CD14-positive monocyte (primary cell): ENCODE measurements around the gene NEGR1. TPM values are rescaled to one million over a fixed set of nuclear protein-coding genes. Genes with fewer than 3 reads are reported as not detected.

Experiments
- DNase-seq, 3 donors: peaks; one replicate each; pipeline ENCODE4 v3.0.0-alpha.2; 2011 to 2022
- H2AFZ ChIP-seq: 2 replicates; pipeline ENCODE4 v1.6.0; 2012; ENCODE audit warnings: mild to moderate bottlenecking, low read depth, low read length, inconsistent platforms; ENCODE audit not compliant: insufficient read depth, poor library complexity, severe bottlenecking
- H3K27ac ChIP-seq, 2 donors: 1 replicate in 1 of 2; 2 replicates in 1 of 2; pipeline ENCODE4 v1.5.1; 2012 to 2013; ENCODE audit warnings: low read length in 2 of 2, control low read depth in 1 of 2, inconsistent platforms in 1 of 2, low read depth in 1 of 2, mild to moderate bottlenecking in 1 of 2
- H3K27me3 ChIP-seq, 2 donors: one replicate each; pipeline versions ENCODE4 v1.6.0 to v1.6.1; 2011 to 2013; ENCODE audit warnings: low read length in 2 of 2; ENCODE audit not compliant: control insufficient read depth in 2 of 2, insufficient read depth in 2 of 2
- H3K36me3 ChIP-seq, 2 donors: replicated peaks in 1 of 2; 1 replicate in 1 of 2; 2 replicates in 1 of 2; pipeline versions ENCODE4 v1.5.1 to v1.6.1; 2012 to 2013; ENCODE audit warnings: low read length in 2 of 2, control low read depth in 1 of 2, inconsistent platforms in 1 of 2, mild to moderate bottlenecking in 1 of 2; ENCODE audit not compliant: insufficient read depth in 2 of 2, control insufficient read depth in 1 of 2
- H3K4me1 ChIP-seq, 2 donors: 1 replicate in 1 of 2; 2 replicates in 1 of 2; pipeline versions ENCODE4 v1.5.1 to v1.6.1; 2012 to 2013; ENCODE audit warnings: low read length in 2 of 2, control low read depth in 1 of 2, inconsistent platforms in 1 of 2, mild to moderate bottlenecking in 1 of 2, moderate library complexity in 1 of 2; ENCODE audit not compliant: insufficient read depth in 2 of 2, control insufficient read depth in 1 of 2
- H3K4me2 ChIP-seq: replicated peaks from 2 replicates; pipeline ENCODE3; 2012; ENCODE audit warnings: low read length, moderate library complexity, mild to moderate bottlenecking; ENCODE audit not compliant: poor library complexity, severe bottlenecking; ENCODE audit errors: extremely low read depth
- H3K4me3 ChIP-seq, 3 experiments: fragments of 200-600 bp in 1 of 3; sonication (generic) in 1 of 3; replicated peaks in 1 of 3; 1 replicate in 2 of 3; 2 replicates in 1 of 3; pipeline ENCODE4 v1.5.1; 2011 to 2013; ENCODE audit warnings: low read length in 3 of 3, mild to moderate bottlenecking in 3 of 3, control low read depth in 2 of 3, low read depth in 2 of 3, inconsistent platforms in 1 of 3, moderate library complexity in 1 of 3
- H3K79me2 ChIP-seq: 2 replicates; pipeline ENCODE4 v1.6.0; 2012; ENCODE audit warnings: mild to moderate bottlenecking, control low read depth, inconsistent platforms, low read length, moderate library complexity; ENCODE audit not compliant: insufficient read depth
- H3K9ac ChIP-seq: 2 replicates; pipeline ENCODE4 v1.6.0; 2017; ENCODE audit warnings: low read length, mild to moderate bottlenecking; ENCODE audit not compliant: insufficient read depth, poor library complexity, severe bottlenecking
- H3K9me3 ChIP-seq, 2 donors: replicated peaks in 1 of 2; 1 replicate in 1 of 2; 2 replicates in 1 of 2; pipeline versions ENCODE4 v1.5.1 to v1.6.1; 2012 to 2013; ENCODE audit warnings: low read length in 2 of 2, control low read depth in 1 of 2; ENCODE audit not compliant: control insufficient read depth in 1 of 2, insufficient read depth in 1 of 2
- H4K20me1 ChIP-seq: 2 replicates; pipeline ENCODE4 v1.6.0; 2012; ENCODE audit warnings: mild to moderate bottlenecking, low read length, control low read depth, moderate library complexity; ENCODE audit not compliant: insufficient read depth
- H3K27ac Mint-ChIP-seq, 7 donors: one replicate each; pipeline ENCODE4 v1.8.0; 2020; ENCODE audit warnings: mild to moderate bottlenecking in 7 of 7, mixed read lengths in 7 of 7, moderate library complexity in 6 of 7, inconsistent platforms in 2 of 7
- H3K27me3 Mint-ChIP-seq, 3 donors: one replicate each; pipeline ENCODE4 v1.8.0; 2021 to 2022; ENCODE audit warnings: low read depth in 3 of 3, mild to moderate bottlenecking in 3 of 3, mixed read lengths in 3 of 3, moderate library complexity in 3 of 3, inconsistent platforms in 1 of 3
- H3K36me3 Mint-ChIP-seq, 2 donors: one replicate each; pipeline ENCODE4 v1.8.0; 2020; ENCODE audit warnings: mixed read lengths in 2 of 2, inconsistent platforms in 1 of 2, mild to moderate bottlenecking in 1 of 2
- H3K4me1 Mint-ChIP-seq: one replicate; pipeline ENCODE4 v1.8.0; 2020; ENCODE audit warnings: mild to moderate bottlenecking, mixed read lengths
- H3K4me3 Mint-ChIP-seq, 2 donors: one replicate each; pipeline ENCODE4 v1.8.0; 2020; ENCODE audit warnings: mild to moderate bottlenecking in 2 of 2, mixed read lengths in 2 of 2, moderate library complexity in 1 of 2
- H3K9me3 Mint-ChIP-seq, 7 donors: one replicate each; pipeline ENCODE4 v1.8.0; 2020 to 2022; ENCODE audit warnings: mixed read lengths in 7 of 7, mild to moderate bottlenecking in 6 of 7, moderate library complexity in 6 of 7, inconsistent platforms in 2 of 7
- WGBS: methylation state at CpG from one replicate; pipeline ENCODE4 v1.1.5; 2013; ENCODE audit warnings: missing lambda C conversion rate; ENCODE audit not compliant: insufficient coverage; 5-methylcytosine and 5-hydroxymethylcytosine counted together
- intact Hi-C, 2 donors: fragments of 100-400 bp; cut with micrococcal nuclease; formaldehyde crosslinking; loops; one replicate each; pipeline versions ENCODE4 v1.15.0 to v1.15.1; 2023
- polyA plus RNA-seq, 3 donors: library from polyadenylated mRNA; depleted of rRNA in 1 of 3; unstranded in 2 of 3; stranded (reverse) in 1 of 3; fragments of 300-500 nt in 2 of 3; fragments of >200 nt in 1 of 3; fragmentation: Illumina TruSeq in 2 of 3; gene quantifications; 1 replicate in 2 of 3; 2 replicates in 1 of 3; pipeline ENCODE4 v1.2.3, GENCODE V29; 2012 to 2021
- TF ChIP-seq, protein P1 (sequence below): fragments of 200-600 bp; IDR thresholded peaks from one replicate; pipeline ENCODE4 v1.8.0; 2022; ENCODE audit warnings: antibody characterized with exemption, mild to moderate bottlenecking

The NEGR1 gene
- polyA plus RNA-seq, 3 donors = 0.03 to 0.15 (median 0.13) TPM

DNA sequence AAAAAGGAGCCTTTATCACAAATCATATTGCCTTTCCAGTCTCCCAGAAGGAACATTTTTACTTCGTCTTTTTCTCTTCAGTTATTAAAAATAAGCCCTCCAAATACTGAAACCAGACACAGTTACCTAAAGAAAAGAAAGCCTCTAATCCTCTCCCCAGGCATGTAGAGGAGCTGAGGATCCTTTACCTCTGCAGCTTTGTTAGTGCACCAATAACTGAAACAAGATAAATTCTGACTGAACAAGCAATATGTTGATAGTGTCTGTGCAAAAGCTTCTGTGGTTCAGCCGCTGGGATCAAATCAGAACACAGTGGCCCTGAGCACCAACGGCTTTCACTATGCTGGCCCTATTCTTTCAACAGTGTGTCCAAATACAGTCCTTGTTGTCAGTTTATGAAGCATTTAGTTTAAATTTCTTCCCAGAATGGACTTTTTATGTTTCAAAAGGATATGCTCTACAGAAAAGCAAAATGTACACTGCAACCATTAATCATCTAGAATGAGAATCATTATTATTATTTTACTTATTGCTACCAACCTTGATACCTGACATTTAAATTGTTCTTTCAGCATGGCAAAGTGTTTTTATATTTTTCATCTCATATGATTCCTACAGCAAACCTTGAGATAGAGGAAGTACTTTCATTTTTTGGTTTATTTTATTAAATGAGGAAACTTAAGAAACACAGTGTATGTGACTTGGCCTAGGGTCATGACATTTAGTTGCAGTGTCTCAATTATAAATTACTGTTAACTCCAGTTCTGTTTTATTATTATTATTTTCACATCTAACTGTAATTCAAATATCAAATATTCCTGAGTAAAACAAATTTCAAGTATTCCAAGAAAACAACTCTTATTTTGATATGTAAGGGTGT is 217.9 kb downstream of the NEGR1 start:
- H3K9me3 ChIP-seq = no peaks in the 10 kb centered on the region
- H3K9ac ChIP-seq = no peak overlapping the region
- Mint-ChIP-seq H3K27ac (peak overlapping the region in 2 of 7 donors; percentile 17 to 45), H3K36me3 (no peaks in the 10 kb centered on the region), H3K9me3 (peaks cover 0 to 4% (median 0%) of the 10 kb centered on the region in 7 donors), H3K27me3 (no peaks in the 10 kb centered on the region), H3K4me3 (peak overlapping the region in 1 of 2 donors; percentile 36), H3K4me1 (peaks cover 24% of the 10 kb centered on the region)
- intact Hi-C loops = no loop called here
- H3K4me1 ChIP-seq = peaks cover 4 to 7% of the 10 kb centered on the region in 2 donors
- TF ChIP-seq, protein P1, sequence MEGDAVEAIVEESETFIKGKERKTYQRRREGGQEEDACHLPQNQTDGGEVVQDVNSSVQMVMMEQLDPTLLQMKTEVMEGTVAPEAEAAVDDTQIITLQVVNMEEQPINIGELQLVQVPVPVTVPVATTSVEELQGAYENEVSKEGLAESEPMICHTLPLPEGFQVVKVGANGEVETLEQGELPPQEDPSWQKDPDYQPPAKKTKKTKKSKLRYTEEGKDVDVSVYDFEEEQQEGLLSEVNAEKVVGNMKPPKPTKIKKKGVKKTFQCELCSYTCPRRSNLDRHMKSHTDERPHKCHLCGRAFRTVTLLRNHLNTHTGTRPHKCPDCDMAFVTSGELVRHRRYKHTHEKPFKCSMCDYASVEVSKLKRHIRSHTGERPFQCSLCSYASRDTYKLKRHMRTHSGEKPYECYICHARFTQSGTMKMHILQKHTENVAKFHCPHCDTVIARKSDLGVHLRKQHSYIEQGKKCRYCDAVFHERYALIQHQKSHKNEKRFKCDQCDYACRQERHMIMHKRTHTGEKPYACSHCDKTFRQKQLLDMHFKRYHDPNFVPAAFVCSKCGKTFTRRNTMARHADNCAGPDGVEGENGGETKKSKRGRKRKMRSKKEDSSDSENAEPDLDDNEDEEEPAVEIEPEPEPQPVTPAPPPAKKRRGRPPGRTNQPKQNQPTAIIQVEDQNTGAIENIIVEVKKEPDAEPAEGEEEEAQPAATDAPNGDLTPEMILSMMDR = no peak
- H4K20me1 ChIP-seq = no peaks in the 10 kb centered on the region
- H2AFZ ChIP-seq = no peak overlapping the region
- H3K79me2 ChIP-seq = no peaks in the 10 kb centered on the region
- no peaks in the 10 kb centered on the region for H3K36me3 ChIP-seq
- no peaks in the 10 kb centered on the region for H3K27me3 ChIP-seq
- 22% methylated on average over 3 of the region's 3 CpGs for WGBS
- no peak for DNase-seq
- no peak overlapping the region for H3K4me3 ChIP-seq
- H3K4me2 ChIP-seq = no peak overlapping the region
- no peak overlapping the region for H3K27ac ChIP-seq

- no peak for DNase-seq
- no CpG with 5 or more reads among the region's 7 CpGs for WGBS
- H3K4me3 Mint-ChIP-seq = no peak overlapping the region
These were observed 218.8 kb downstream of the NEGR1 start for GRCh38 chr1:72063364-72064044.

More at GRCh38 chr1:72063364-72064044, 218.8 kb downstream of the NEGR1 start:
- TF ChIP-seq, protein P1 = no peak
- Histone ChIP-seq H3K27me3 (no peaks in the 10 kb centered on the region), H3K79me2 (no peaks in the 10 kb centered on the region), H2AFZ (no peak overlapping the region), H3K36me3 (no peaks in the 10 kb centered on the region), H3K9ac (no peak overlapping the region), H4K20me1 (no peaks in the 10 kb centered on the region), H3K27ac (no peak overlapping the region), H3K4me3 (no peak overlapping the region), H3K4me1 (peaks cover 4 to 7% of the 10 kb centered on the region in 2 donors), H3K4me2 (no peak overlapping the region), H3K9me3 (no peaks in the 10 kb centered on the region)
- intact Hi-C loops = no loop called here
- no peaks in the 10 kb centered on the region for H3K27me3 Mint-ChIP-seq
- no peaks in the 10 kb centered on the region for H3K9me3 Mint-ChIP-seq
- no peak overlapping the region for H3K27ac Mint-ChIP-seq
- peaks cover 24% of the 10 kb centered on the region for H3K4me1 Mint-ChIP-seq
- H3K36me3 Mint-ChIP-seq = no peaks in the 10 kb centered on the region
